Ishikawa (cell line): Measurements from ENCODE around the gene HYDIN.

ENCODE experiments used
- CEBPB ChIP-seq: IDR thresholded peaks from 2 replicates; pipeline ENCODE4 v1.6.1; 2012
- CREB1 ChIP-seq: IDR thresholded peaks from 2 replicates; pipeline ENCODE4 v1.6.1; 2012; ENCODE audit warnings: low read depth
- EP300 ChIP-seq: IDR thresholded peaks from 2 replicates; pipeline ENCODE4 v1.6.1; 2012; ENCODE audit warnings: borderline replicate concordance
- REST ChIP-seq: IDR thresholded peaks from 2 replicates; pipeline ENCODE4 v1.6.1; 2012; ENCODE audit warnings: low read depth, mild to moderate bottlenecking
- TAF1 ChIP-seq: IDR thresholded peaks from 2 replicates; pipeline ENCODE4 v1.6.1; 2012; ENCODE audit warnings: low read depth, mild to moderate bottlenecking
- TEAD4 ChIP-seq: IDR thresholded peaks from 2 replicates; pipeline ENCODE4 v1.6.1; 2012

GRCh38 chr16:71255721-71256120 is 25.2 kb upstream of the HYDIN start:
- TF ChIP-seq CREB1 = no peak
- TF ChIP-seq EP300 = no peak
- TF ChIP-seq CEBPB = no peak
- no peak for TF ChIP-seq REST
- TF ChIP-seq TEAD4 = no peak
- TF ChIP-seq TAF1 = no peak
